Thyroid gland (tissue), 4 donors: ENCODE data around the gene CCL15.

Source experiments
- CTCF ChIP-seq, 6 experiments: fragments of 200-600 bp in 3 of 6; fragments of 450-650 bp in 3 of 6; sonication (generic) in 3 of 6; IDR thresholded peaks; one replicate each; pipeline ENCODE4 v1.5.1; 2016 to 2019; ENCODE audit warnings: antibody characterized with exemption in 6 of 6, mild to moderate bottlenecking in 2 of 6, inconsistent platforms in 1 of 6, moderate library complexity in 1 of 6
- POLR2A ChIP-seq, 2 donors: fragments of 450-650 bp; IDR thresholded peaks; one replicate each; pipeline ENCODE4 v1.6.1; 2017; ENCODE audit warnings: antibody characterized with exemption in 2 of 2, mild to moderate bottlenecking in 2 of 2, moderate library complexity in 1 of 2

GRCh38 chr17:36017799-36018198 is 16.4 kb upstream of the CCL15 start, which contains the start of gene CCL23:
- TF ChIP-seq CTCF (IDR thresholded peaks at IDR 0.05), result no peak
- TF ChIP-seq POLR2A (IDR thresholded peaks at IDR 0.05), result no peak
